Measurements from ENCODE around the gene MSI2.

Gene MSI2

GRCh38 chr17:57369509-57369945 lies 113.2 kb downstream of the MSI2 start:
- no peak for TF ChIP-seq SP1 (IDR thresholded peaks at IDR 0.05)
- no peak for TF ChIP-seq FOXM1 (IDR thresholded peaks at IDR 0.05; ENCODE audit: borderline replicate concordance)
- TF ChIP-seq SUZ12 (IDR thresholded peaks at IDR 0.05): no peak
- TF ChIP-seq ARNT (IDR thresholded peaks at IDR 0.05): no peak
- TF ChIP-seq FOXA1 (IDR thresholded peaks at IDR 0.05): no peak
- no peak for TF ChIP-seq HDGF (IDR thresholded peaks at IDR 0.05; ENCODE audit: borderline replicate concordance)
- TF ChIP-seq ZNF384 (IDR thresholded peaks at IDR 0.05): no peak
- no peak for TF ChIP-seq PKNOX1 (IDR thresholded peaks at IDR 0.05)
- TF ChIP-seq CTBP1 (IDR thresholded peaks at IDR 0.05; ENCODE audit: borderline replicate concordance): no peak
- TF ChIP-seq BHLHE40 (IDR thresholded peaks at IDR 0.05; ENCODE audit: borderline replicate concordance): no peak
- TF ChIP-seq FOXK2 (IDR thresholded peaks at IDR 0.05): no peak
- TF ChIP-seq TARDBP (IDR thresholded peaks at IDR 0.05): no peak
- no peak for TF ChIP-seq LEF1 (IDR thresholded peaks at IDR 0.05; ENCODE audit: borderline replicate concordance)
- no peak for TF ChIP-seq ELF4 (IDR thresholded peaks at IDR 0.05)
- no peak for TF ChIP-seq L3MBTL2 (conservative IDR thresholded peaks at IDR 0.05)
- no peak for TF ChIP-seq NFRKB (IDR thresholded peaks at IDR 0.05)
- no peak for DNase-seq (ENCODE audit: extremely low spot score)
- POLR2A ChIA-PET: no interaction called here
- CTCF ChIA-PET: no interaction called here

GRCh38 chr17:57370037-57370581 lies 113.8 kb downstream of the MSI2 start:
- ChIA-PET CTCF (no interaction called here), POLR2A (no interaction called here)
- no peak for TF ChIP-seq FOXK2 (IDR thresholded peaks at IDR 0.05)
- TF ChIP-seq FOXA1 (IDR thresholded peaks at IDR 0.05): no peak
- TF ChIP-seq PKNOX1 (IDR thresholded peaks at IDR 0.05): no peak
- TF ChIP-seq ELF4 (IDR thresholded peaks at IDR 0.05): no peak
- no peak for TF ChIP-seq TARDBP (IDR thresholded peaks at IDR 0.05)
- TF ChIP-seq ARNT (IDR thresholded peaks at IDR 0.05): no peak
- TF ChIP-seq L3MBTL2 (conservative IDR thresholded peaks at IDR 0.05): no peak
- no peak for TF ChIP-seq NFRKB (IDR thresholded peaks at IDR 0.05)
- no peak for TF ChIP-seq SUZ12 (IDR thresholded peaks at IDR 0.05)
- TF ChIP-seq CTBP1 (IDR thresholded peaks at IDR 0.05; ENCODE audit: borderline replicate concordance): no peak
- no peak for TF ChIP-seq LEF1 (IDR thresholded peaks at IDR 0.05; ENCODE audit: borderline replicate concordance)
- no peak for TF ChIP-seq ZNF384 (IDR thresholded peaks at IDR 0.05)
- no peak for TF ChIP-seq BHLHE40 (IDR thresholded peaks at IDR 0.05; ENCODE audit: borderline replicate concordance)
- no peak for TF ChIP-seq SP1 (IDR thresholded peaks at IDR 0.05)
- no peak for TF ChIP-seq HDGF (IDR thresholded peaks at IDR 0.05; ENCODE audit: borderline replicate concordance)
- no peak for DNase-seq (ENCODE audit: extremely low spot score)

- ChIA-PET POLR2A (no interaction called here), CTCF (no interaction called here)
- TF ChIP-seq SUZ12 (IDR thresholded peaks at IDR 0.05) (no peak), HDGF (IDR thresholded peaks at IDR 0.05; ENCODE audit: borderline replicate concordance) (no peak), BHLHE40 (IDR thresholded peaks at IDR 0.05; ENCODE audit: borderline replicate concordance) (no peak), SP1 (IDR thresholded peaks at IDR 0.05) (no peak), NFRKB (IDR thresholded peaks at IDR 0.05) (no peak)
- DNase-seq (ENCODE audit: extremely low spot score): no peak
These were observed 114.3 kb downstream of the MSI2 start for GRCh38 chr17:57370619-57371018.

GRCh38 chr17:57372156-57372555 lies 115.8 kb downstream of the MSI2 start:
- CTCF ChIA-PET: no interaction called here
- DNase-seq (ENCODE audit: extremely low spot score): no peak

DNA sequence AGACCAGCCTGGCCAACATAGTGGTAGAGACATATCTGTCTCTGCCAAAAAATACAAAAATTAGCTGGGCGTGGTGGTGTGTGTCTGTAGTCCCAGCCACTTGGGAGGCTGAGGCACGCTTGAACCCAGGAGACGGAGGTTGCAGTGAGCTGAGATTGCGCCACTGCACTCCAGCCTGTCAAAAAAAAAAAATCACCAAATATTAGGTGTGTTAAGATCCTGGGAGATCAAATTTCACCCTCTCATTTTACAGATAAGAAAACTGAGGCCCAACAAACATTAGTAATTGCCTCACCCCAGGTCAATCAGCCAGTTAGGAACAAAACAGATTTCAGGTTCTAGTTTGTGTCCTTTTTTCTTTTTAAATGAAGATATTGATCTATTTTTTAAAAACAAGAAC lies 116.7 kb downstream of the MSI2 start:
- TF ChIP-seq ZNF384 (IDR thresholded peaks at IDR 0.05): no peak
- TF ChIP-seq PKNOX1 (IDR thresholded peaks at IDR 0.05): no peak
- no peak for TF ChIP-seq BHLHE40 (IDR thresholded peaks at IDR 0.05; ENCODE audit: borderline replicate concordance)
- TF ChIP-seq FOXK2 (IDR thresholded peaks at IDR 0.05): no peak
- no peak for TF ChIP-seq ELF4 (IDR thresholded peaks at IDR 0.05)
- TF ChIP-seq ARNT (IDR thresholded peaks at IDR 0.05): no peak
- no peak for TF ChIP-seq FOXM1 (IDR thresholded peaks at IDR 0.05; ENCODE audit: borderline replicate concordance)
- TF ChIP-seq SUZ12 (IDR thresholded peaks at IDR 0.05): no peak
- TF ChIP-seq NFRKB (IDR thresholded peaks at IDR 0.05): no peak
- no peak for TF ChIP-seq FOXA1 (IDR thresholded peaks at IDR 0.05)
- CTCF ChIA-PET: interaction anchor here (0.5 kb wide), 1 partner anchor 577 kb away, joined by 5 read pairs; no protein-coding TSS in a partner anchor
- DNase-seq (ENCODE audit: extremely low spot score): no peak
- POLR2A ChIA-PET: no interaction called here

More at GRCh38 chr17:57372156-57372555, 115.8 kb downstream of the MSI2 start:
- POLR2A ChIA-PET: no interaction called here
- TF ChIP-seq FOXA1 (IDR thresholded peaks at IDR 0.05): no peak
- no peak for TF ChIP-seq ELF4 (IDR thresholded peaks at IDR 0.05)
- TF ChIP-seq SUZ12 (IDR thresholded peaks at IDR 0.05): no peak
- TF ChIP-seq ZNF384 (IDR thresholded peaks at IDR 0.05): no peak
- TF ChIP-seq FOXK2 (IDR thresholded peaks at IDR 0.05): no peak
- no peak for TF ChIP-seq HDGF (IDR thresholded peaks at IDR 0.05; ENCODE audit: borderline replicate concordance)
- no peak for TF ChIP-seq PKNOX1 (IDR thresholded peaks at IDR 0.05)
- no peak for TF ChIP-seq L3MBTL2 (conservative IDR thresholded peaks at IDR 0.05)
- no peak for TF ChIP-seq LEF1 (IDR thresholded peaks at IDR 0.05; ENCODE audit: borderline replicate concordance)
- TF ChIP-seq BHLHE40 (IDR thresholded peaks at IDR 0.05; ENCODE audit: borderline replicate concordance): no peak
- TF ChIP-seq TARDBP (IDR thresholded peaks at IDR 0.05): no peak
- no peak for TF ChIP-seq SP1 (IDR thresholded peaks at IDR 0.05)
- TF ChIP-seq CTBP1 (IDR thresholded peaks at IDR 0.05; ENCODE audit: borderline replicate concordance): no peak
- no peak for TF ChIP-seq ARNT (IDR thresholded peaks at IDR 0.05)
- TF ChIP-seq FOXM1 (IDR thresholded peaks at IDR 0.05; ENCODE audit: borderline replicate concordance): no peak
- no peak for TF ChIP-seq NFRKB (IDR thresholded peaks at IDR 0.05)

All from HEK293T (cell line).